ENCODE data around the gene LRIG3. TPM values are rescaled to one million over a fixed set of nuclear protein-coding genes. Genes with fewer than 3 reads are reported as not detected.

Gene LRIG3
- total RNA-seq, 1 donor: 85.0 TPM

DNA sequence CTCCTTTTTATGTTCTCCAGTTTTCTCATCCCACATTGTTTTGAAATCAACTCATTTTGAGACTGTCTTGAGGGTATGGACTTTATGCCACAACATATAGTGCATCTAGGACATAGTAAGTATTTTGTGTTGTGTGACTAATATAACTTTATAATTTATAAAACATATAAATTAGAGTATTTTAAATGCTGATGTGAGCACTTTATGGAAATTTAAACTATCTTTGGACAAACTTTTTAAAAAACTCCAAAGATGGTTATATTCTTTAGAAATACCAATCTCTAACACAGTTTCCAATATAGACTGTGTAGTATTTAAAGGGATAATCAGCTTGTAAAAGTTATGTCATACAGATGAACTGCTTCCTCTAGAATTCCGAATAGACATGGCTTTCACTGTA, 87.4 kb downstream of the LRIG3 start:
- H3K4me1 ChIP-seq (ENCODE audit: insufficient read depth, low read length): no peaks in the 10 kb centered on the region
- DNase-seq (ENCODE audit: insufficient read length, low spot score, missing footprints): no peak
- H3K27ac ChIP-seq (ENCODE audit: low read depth, low read length): no peak overlapping the region
- no peaks in the 10 kb centered on the region for H3K9me3 ChIP-seq (ENCODE audit: low read depth, low read length)
- H3K4me2 ChIP-seq (ENCODE audit: insufficient read depth, low read length): no peak overlapping the region
- no peaks in the 10 kb centered on the region for H3K36me3 ChIP-seq (ENCODE audit: insufficient read depth, low read length)
- TF ChIP-seq, protein P1, sequence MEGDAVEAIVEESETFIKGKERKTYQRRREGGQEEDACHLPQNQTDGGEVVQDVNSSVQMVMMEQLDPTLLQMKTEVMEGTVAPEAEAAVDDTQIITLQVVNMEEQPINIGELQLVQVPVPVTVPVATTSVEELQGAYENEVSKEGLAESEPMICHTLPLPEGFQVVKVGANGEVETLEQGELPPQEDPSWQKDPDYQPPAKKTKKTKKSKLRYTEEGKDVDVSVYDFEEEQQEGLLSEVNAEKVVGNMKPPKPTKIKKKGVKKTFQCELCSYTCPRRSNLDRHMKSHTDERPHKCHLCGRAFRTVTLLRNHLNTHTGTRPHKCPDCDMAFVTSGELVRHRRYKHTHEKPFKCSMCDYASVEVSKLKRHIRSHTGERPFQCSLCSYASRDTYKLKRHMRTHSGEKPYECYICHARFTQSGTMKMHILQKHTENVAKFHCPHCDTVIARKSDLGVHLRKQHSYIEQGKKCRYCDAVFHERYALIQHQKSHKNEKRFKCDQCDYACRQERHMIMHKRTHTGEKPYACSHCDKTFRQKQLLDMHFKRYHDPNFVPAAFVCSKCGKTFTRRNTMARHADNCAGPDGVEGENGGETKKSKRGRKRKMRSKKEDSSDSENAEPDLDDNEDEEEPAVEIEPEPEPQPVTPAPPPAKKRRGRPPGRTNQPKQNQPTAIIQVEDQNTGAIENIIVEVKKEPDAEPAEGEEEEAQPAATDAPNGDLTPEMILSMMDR (IDR thresholded peaks at IDR 0.05; ENCODE audit: extremely low read depth, low read depth, low read length): no peak
- no peak overlapping the region for H3K4me3 ChIP-seq (ENCODE audit: insufficient read depth, low read length)
- H3K79me2 ChIP-seq (ENCODE audit: insufficient read depth, low read length): no peaks in the 10 kb centered on the region
- no peaks in the 10 kb centered on the region for H4K20me1 ChIP-seq (ENCODE audit: insufficient read depth, low read length)
- no peak overlapping the region for H2AFZ ChIP-seq (ENCODE audit: low read length)
- no peaks in the 10 kb centered on the region for H3K27me3 ChIP-seq (ENCODE audit: insufficient read depth, low read length)
